HCT116 (cell line): ENCODE measurements around the gene TIRAP. TPM values are rescaled to one million over a fixed set of nuclear protein-coding genes. Genes with fewer than 3 reads are reported as not detected.

Source experiments
- ATAC-seq: fragments of 200-7000 bp; cut with Tn5 transposase; 2 replicates; pipeline ENCODE4 v1.9.1; 2020; ENCODE audit warnings: mild to moderate bottlenecking, moderate library complexity
- BruUV-seq: library from RNA; stranded (reverse); fragments of 400-500 nt; replicated peaks from 2 replicates; lab custom pipeline; 2021; lab: Mats Ljungman, UMichigan
- CTCF ChIA-PET: fragments of 300-600 bp; sonication (Branson Sonifier 250); formaldehyde crosslinking; loops from one replicate; lab custom pipeline; 2021; ENCODE audit warnings: antibody characterized with exemption; lab: Charles Lee
- POLR2A ChIA-PET: fragments of 300-600, 350-600 bp; sonication (Branson Sonifier 250); formaldehyde crosslinking; loops from one replicate; lab custom pipeline; 2021; ENCODE audit warnings: antibody characterized with exemption; lab: Charles Lee
- RAD21 ChIA-PET, 2 experiments: fragments of 300-600 bp; sonication (Branson Sonifier 250); formaldehyde crosslinking; loops; one replicate each; lab custom pipeline; 2023; ENCODE audit warnings: low total read pairs in 2 of 2; ENCODE audit not compliant: uncharacterized antibody in 2 of 2, unreplicated experiment in 2 of 2, low non-redundant PET in 1 of 2; lab: Charles Lee
- DNase-seq: peaks from one replicate; pipeline ENCODE4 v3.0.0-alpha.2; 2010; ENCODE audit warnings: low read depth, low spot score
- H2AFZ ChIP-seq: fragments of 200-600 bp; shearing (Covaris generic), sonication (generic); 2 replicates; pipeline ENCODE4 v1.6.1; 2017; ENCODE audit warnings: low read depth, mixed run types, mixed read lengths, antibody characterized with exemption, low read length; ENCODE audit not compliant: poor library complexity, severe bottlenecking
- H3K27ac ChIP-seq: 2 replicates; pipeline ENCODE4 v1.5.1; 2012; ENCODE audit warnings: low read depth, low read length
- H3K27me3 ChIP-seq: fragments of 200-600 bp; sonication (generic); 2 replicates; pipeline ENCODE4 v1.6.1; 2016; ENCODE audit warnings: mixed run types, low read length, mixed read lengths; ENCODE audit not compliant: insufficient read depth
- H3K36me3 ChIP-seq, 2 experiments: fragments of 200-500 bp in 1 of 2; fragments of 200-600 bp in 1 of 2; sonication (Bioruptor generic) in 1 of 2; sonication (generic) in 1 of 2; 2 replicates each; pipeline versions ENCODE4 v1.5.1 to v1.6.1; 2014 to 2016; ENCODE audit warnings: low read length in 2 of 2, inconsistent platforms in 1 of 2, mixed read lengths in 1 of 2, mixed run types in 1 of 2; ENCODE audit not compliant: insufficient read depth in 2 of 2, control insufficient read depth in 1 of 2
- H3K4me1 ChIP-seq, 2 experiments: fragments of 200-600 bp in 1 of 2; sonication (generic) in 1 of 2; 2 replicates each; pipeline versions ENCODE4 v1.5.1 to v1.6.1; 2012 to 2017; ENCODE audit warnings: low read length in 2 of 2, inconsistent platforms in 1 of 2, mild to moderate bottlenecking in 1 of 2, mixed read lengths in 1 of 2, mixed run types in 1 of 2, moderate library complexity in 1 of 2; ENCODE audit not compliant: insufficient read depth in 2 of 2, control insufficient read depth in 1 of 2
- H3K4me2 ChIP-seq: fragments of 200-600 bp; sonication (generic); 2 replicates; pipeline ENCODE4 v1.6.1; 2017; ENCODE audit warnings: mixed run types, low read length, mixed read lengths
- H3K4me3 ChIP-seq, 2 experiments: fragments of 200-600 bp in 1 of 2; sonication (generic) in 1 of 2; replicated peaks in 1 of 2; 2 replicates each; pipeline ENCODE4 v1.5.1; 2011 to 2016; ENCODE audit warnings: low read length in 2 of 2, control low read depth in 1 of 2, low read depth in 1 of 2, mild to moderate bottlenecking in 1 of 2, mixed read lengths in 1 of 2, mixed run types in 1 of 2
- H3K79me2 ChIP-seq: fragments of 200-600 bp; sonication (generic); 2 replicates; pipeline ENCODE4 v1.6.1; 2017; ENCODE audit warnings: mild to moderate bottlenecking, mixed run types, low read length, moderate library complexity, mixed read lengths; ENCODE audit not compliant: insufficient read depth
- H3K9ac ChIP-seq: fragments of 200-600 bp; sonication (generic); 2 replicates; pipeline ENCODE4 v1.6.1; 2016; ENCODE audit warnings: low read length, mixed read lengths
- H3K9me2 ChIP-seq: fragments of 200-600 bp; sonication (generic), shearing (Covaris generic); 2 replicates; pipeline ENCODE4 v1.6.1; 2017; ENCODE audit warnings: mixed run types, mild to moderate bottlenecking, moderate library complexity; ENCODE audit not compliant: insufficient read depth
- H3K9me3 ChIP-seq, 2 experiments: fragments of 200-500 bp in 1 of 2; fragments of 200-600 bp in 1 of 2; sonication (Bioruptor generic) in 1 of 2; sonication (generic) in 1 of 2; 2 replicates each; pipeline ENCODE4 v1.6.1; 2014 to 2017; ENCODE audit warnings: low read length in 2 of 2, mixed read lengths in 2 of 2, inconsistent platforms in 1 of 2, low read depth in 1 of 2, mild to moderate bottlenecking in 1 of 2, mixed run types in 1 of 2, moderate library complexity in 1 of 2; ENCODE audit not compliant: control insufficient read depth in 1 of 2, insufficient read depth in 1 of 2
- H4K20me1 ChIP-seq: fragments of 200-600 bp; sonication (generic), shearing (Covaris generic); 2 replicates; pipeline ENCODE4 v1.6.1; 2017; ENCODE audit warnings: mixed run types, mild to moderate bottlenecking, moderate library complexity; ENCODE audit not compliant: insufficient read depth
- RAD21 ChIP-seq: IDR thresholded peaks from 2 replicates; pipeline ENCODE4 v1.6.1; 2012; ENCODE audit warnings: low read depth, mild to moderate bottlenecking
- SIN3A ChIP-seq: IDR thresholded peaks from 2 replicates; pipeline ENCODE4 v1.6.1; 2012; ENCODE audit warnings: low read depth
- TCF7L2 ChIP-seq: IDR thresholded peaks from 2 replicates; pipeline ENCODE4 v1.7.0; 2011; ENCODE audit warnings: borderline replicate concordance, inconsistent platforms; ENCODE audit not compliant: insufficient read depth, insufficient read length; ENCODE audit errors: extremely low read depth
- YY1 ChIP-seq: IDR thresholded peaks from 2 replicates; pipeline ENCODE4 v1.6.1; 2011; ENCODE audit warnings: low read length, low read depth, moderate library complexity, mild to moderate bottlenecking; ENCODE audit not compliant: insufficient replicate concordance; ENCODE audit errors: extremely low read depth
- ZNF274 ChIP-seq: fragments of 200-500 bp; sonication (Bioruptor generic); IDR thresholded peaks from 2 replicates; pipeline ENCODE4 v1.6.1; 2014; ENCODE audit warnings: mild to moderate bottlenecking, low read depth, low read length, inconsistent platforms
- intact Hi-C: fragments of 100-400 bp; cut with micrococcal nuclease; formaldehyde crosslinking; loops from 2 replicates; pipeline ENCODE4 v1.10.0; 2022
- total RNA-seq: library from RNA; stranded (reverse); gene quantifications from one replicate; pipeline ENCODE4 v1.2.1, GENCODE V29; 2021; ENCODE audit not compliant: unreplicated experiment
- TF ChIP-seq, protein P1 (sequence below), 3 experiments: fragments of 200-600 bp in 1 of 3; sonication (generic) in 1 of 3; IDR thresholded peaks in 2 of 3; conservative IDR thresholded peaks in 1 of 3; 2 replicates each; pipeline ENCODE4 v1.5.1; 2012 to 2017; ENCODE audit warnings: low read depth in 2 of 3, low read length in 2 of 3, antibody characterized with exemption in 1 of 3, borderline replicate concordance in 1 of 3, control low read depth in 1 of 3, mild to moderate bottlenecking in 1 of 3, mixed read lengths in 1 of 3, mixed run types in 1 of 3, moderate library complexity in 1 of 3; ENCODE audit not compliant: insufficient read depth in 1 of 3

TIRAP gene
- total RNA-seq, 1 experiment from 2014 or later, result 10.8 TPM

DNA sequence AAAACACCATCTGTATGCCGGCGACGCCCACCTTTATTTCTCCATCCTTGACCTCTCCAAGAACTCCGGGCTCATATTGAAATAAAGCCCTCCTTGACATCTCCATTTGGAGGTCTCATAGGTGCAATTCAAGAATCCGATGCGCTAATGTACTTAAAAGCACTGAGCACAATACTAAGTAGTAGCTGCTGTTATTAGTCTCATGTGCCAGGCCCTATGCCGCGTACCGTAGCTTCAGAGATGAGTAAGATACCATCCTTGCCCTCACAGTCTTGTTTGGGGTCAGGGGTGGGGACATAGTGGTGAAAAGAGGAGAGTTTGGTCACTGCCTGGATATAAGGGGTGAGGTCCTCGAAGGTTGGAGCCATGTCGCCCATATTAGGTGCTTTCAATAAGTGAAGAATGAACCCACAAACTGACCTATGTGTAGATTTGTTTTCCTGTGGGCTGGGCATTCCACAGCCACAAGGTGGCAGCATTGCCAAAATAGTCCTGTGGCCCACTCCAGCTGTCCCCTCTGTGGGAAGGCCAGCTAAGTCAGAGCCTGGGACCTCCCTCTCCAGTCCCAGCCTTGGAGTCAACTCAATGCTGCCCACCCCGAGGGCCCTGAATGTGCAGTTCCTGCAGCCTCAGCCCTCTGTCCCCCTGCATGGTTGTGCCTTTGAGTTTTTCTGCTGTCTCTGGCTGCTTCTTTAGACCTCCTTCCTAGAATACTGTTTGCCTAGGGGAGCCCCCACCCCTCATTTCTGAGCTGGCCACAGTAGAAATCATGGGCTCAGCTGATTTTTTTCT is 27.5 kb downstream of the TIRAP start:
- H2AFZ ChIP-seq, result no peak overlapping the region
- H3K9me2 ChIP-seq, result no peaks in the 10 kb centered on the region
- POLR2A ChIA-PET, result interaction anchor here (1.0 kb wide), 1 partner anchor 9 kb away, joined by 3 read pairs; no protein-coding TSS in a partner anchor
- intact Hi-C loops, result loop anchor here (1.0 to 10.0 kb wide), 4 partner anchors 82 to 680 kb away; no protein-coding TSS in a partner anchor
- no peak overlapping the region for H3K9ac ChIP-seq
- H3K36me3 ChIP-seq, result no peaks in the 10 kb centered on the region
- H3K4me3 ChIP-seq, result no peak overlapping the region
- no peak overlapping the region for H3K27ac ChIP-seq
- CTCF ChIA-PET, result interaction anchor here (0.8 to 5.9 kb wide), 9 partner anchors 9 to 297 kb away, joined by 3 to 74 read pairs (median 4); no protein-coding TSS in a partner anchor
- TF ChIP-seq SIN3A, result no peak
- TF ChIP-seq RAD21, result peak; percentile 96
- TF ChIP-seq, protein P1, sequence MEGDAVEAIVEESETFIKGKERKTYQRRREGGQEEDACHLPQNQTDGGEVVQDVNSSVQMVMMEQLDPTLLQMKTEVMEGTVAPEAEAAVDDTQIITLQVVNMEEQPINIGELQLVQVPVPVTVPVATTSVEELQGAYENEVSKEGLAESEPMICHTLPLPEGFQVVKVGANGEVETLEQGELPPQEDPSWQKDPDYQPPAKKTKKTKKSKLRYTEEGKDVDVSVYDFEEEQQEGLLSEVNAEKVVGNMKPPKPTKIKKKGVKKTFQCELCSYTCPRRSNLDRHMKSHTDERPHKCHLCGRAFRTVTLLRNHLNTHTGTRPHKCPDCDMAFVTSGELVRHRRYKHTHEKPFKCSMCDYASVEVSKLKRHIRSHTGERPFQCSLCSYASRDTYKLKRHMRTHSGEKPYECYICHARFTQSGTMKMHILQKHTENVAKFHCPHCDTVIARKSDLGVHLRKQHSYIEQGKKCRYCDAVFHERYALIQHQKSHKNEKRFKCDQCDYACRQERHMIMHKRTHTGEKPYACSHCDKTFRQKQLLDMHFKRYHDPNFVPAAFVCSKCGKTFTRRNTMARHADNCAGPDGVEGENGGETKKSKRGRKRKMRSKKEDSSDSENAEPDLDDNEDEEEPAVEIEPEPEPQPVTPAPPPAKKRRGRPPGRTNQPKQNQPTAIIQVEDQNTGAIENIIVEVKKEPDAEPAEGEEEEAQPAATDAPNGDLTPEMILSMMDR (IDR thresholded peaks at IDR 0.05 in 2 of 3, conservative IDR thresholded peaks at IDR 0.05 in 1 of 3; ENCODE audit: borderline replicate concordance in 1 of 3, insufficient read depth in 1 of 3, low read depth in 2 of 3, low read length in 2 of 3), result peak; percentile 75 to 88 (median 85)
- TF ChIP-seq ZNF274, result no peak
- no peak for TF ChIP-seq TCF7L2
- no peak for TF ChIP-seq YY1
- ATAC-seq (peak; percentile 93), DNase-seq (peak; percentile 42)
- RAD21 ChIA-PET, result interaction anchor here (0.6 to 1.3 kb wide), 4 partner anchors 95 to 170 kb away, joined by 3 to 10 read pairs (median 6); no protein-coding TSS in a partner anchor
- no peaks in the 10 kb centered on the region for H3K9me3 ChIP-seq
- H3K27me3 ChIP-seq, result no peaks in the 10 kb centered on the region
- BruUV-seq, result no TSS peak
- peaks cover 0 to 3% of the 10 kb centered on the region in 2 experiments; a peak in 3 of 4 replicates for H3K4me1 ChIP-seq
- no peaks in the 10 kb centered on the region for H4K20me1 ChIP-seq
- H3K79me2 ChIP-seq, result no peaks in the 10 kb centered on the region
- no peak overlapping the region for H3K4me2 ChIP-seq
